Stimulated activated CD8-positive, alpha-beta memory T cell treated with anti-CD3 and anti-CD28 coated beads, Interleukin-2, amount 100 ng/mL, for 1 hour (primary cell): ENCODE data around the gene SCN1B.
"Not testable (repeated sequence)": the region's sequence is repeated elsewhere in the genome, so short reads cannot be mapped to it uniquely, and the experiment has no call there.

Experiments
- DNase-seq, 2 donors: peaks; one replicate each; pipeline ENCODE4 v3.0.0-alpha.2; 2020; ENCODE audit warnings: low read depth in 2 of 2

SCN1B gene

DNA sequence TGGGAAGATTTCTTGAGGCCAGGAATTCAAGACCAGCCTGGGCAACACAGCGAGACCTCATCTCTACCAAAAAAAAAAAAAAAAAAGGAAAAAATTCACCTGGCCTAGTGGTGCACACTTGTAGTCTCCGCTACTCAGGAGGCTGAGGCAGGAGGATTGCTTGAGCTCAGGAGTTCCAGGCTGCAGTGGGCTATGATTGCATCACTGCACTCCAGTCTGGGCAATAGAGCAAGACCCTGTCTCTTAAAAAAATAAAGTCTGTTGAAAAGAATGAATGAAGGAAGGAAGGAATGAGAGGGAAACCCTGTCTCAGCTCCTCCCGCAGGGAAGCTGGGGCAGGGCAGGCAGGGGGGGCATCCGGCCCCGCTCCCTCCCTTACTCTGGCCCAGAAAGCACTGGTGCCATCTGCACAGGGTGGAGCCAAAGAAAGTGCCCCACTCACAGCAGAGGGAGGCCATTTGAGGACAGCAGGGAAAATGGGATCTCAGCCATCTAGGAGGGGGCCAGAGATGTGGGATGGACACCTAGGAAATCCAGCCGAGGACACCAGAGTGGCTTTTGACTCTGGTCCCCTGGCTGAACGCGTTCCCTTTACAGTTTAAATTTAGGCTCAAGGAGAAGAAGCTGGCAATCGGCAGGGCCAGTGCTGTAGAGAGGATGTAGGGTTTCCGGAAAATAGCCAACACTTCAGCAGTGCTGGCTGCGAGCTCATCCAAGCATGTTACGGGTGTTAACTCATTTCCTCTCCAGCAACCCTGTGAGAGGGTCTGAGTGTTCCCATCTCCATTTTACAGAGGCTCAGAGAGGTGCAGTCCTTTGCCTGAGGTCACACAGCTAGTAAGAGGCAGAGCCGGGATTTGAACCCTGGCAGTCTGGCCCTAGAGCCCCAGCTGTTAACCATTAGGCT is 7.7 kb downstream of the SCN1B start:
- no peak for DNase-seq

- DNase-seq: no peak
These were observed 8.6 kb downstream of the SCN1B start for GRCh38 chr19:35038623-35039512.

DNA sequence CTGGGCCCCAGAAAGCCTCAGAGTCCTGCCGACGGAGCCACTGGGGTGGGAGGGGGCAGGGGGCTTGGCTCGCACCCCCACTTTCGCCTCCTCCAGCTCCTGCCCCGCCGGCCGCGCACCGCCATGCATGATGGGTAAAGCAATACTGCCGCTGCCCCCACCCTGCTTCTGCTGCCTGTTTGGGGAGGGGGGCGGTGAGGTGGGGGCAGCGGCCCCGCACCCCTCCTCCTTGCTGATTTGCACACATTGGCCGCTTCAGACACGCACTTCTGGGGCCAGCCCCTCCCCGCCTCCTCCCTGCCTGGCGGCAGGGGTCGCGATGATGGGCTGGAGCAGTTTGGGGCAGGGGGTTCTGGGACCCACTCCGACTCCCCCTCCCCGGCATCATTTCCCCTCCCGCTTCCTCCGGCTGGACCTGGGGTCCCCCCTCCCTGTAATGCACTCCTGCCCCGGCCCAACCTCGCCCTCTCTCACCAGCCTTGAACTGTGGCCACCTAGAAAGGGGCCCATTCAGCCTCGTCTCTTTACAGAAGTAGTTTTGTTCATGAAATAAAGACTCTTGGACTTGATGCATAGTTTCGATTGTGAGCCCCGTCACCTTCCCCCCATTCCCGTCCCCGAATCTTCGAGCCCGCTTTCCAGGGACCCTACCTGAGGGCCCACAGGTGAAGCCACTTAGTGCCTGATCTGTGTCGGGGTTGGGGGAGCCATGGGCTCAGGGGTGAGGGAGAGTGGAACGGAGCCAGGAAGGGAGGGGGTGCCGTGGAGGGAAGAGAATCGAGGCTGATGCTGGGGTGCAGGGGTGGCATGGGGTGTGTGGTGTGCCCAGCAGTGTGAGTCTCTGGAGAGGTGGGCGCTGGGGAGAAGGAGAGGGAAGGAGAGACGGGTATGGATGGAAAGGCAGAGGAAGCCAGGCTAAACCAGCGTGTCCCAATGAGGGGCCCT is 9.9 kb downstream of the SCN1B start:
- no peak for DNase-seq

DNA sequence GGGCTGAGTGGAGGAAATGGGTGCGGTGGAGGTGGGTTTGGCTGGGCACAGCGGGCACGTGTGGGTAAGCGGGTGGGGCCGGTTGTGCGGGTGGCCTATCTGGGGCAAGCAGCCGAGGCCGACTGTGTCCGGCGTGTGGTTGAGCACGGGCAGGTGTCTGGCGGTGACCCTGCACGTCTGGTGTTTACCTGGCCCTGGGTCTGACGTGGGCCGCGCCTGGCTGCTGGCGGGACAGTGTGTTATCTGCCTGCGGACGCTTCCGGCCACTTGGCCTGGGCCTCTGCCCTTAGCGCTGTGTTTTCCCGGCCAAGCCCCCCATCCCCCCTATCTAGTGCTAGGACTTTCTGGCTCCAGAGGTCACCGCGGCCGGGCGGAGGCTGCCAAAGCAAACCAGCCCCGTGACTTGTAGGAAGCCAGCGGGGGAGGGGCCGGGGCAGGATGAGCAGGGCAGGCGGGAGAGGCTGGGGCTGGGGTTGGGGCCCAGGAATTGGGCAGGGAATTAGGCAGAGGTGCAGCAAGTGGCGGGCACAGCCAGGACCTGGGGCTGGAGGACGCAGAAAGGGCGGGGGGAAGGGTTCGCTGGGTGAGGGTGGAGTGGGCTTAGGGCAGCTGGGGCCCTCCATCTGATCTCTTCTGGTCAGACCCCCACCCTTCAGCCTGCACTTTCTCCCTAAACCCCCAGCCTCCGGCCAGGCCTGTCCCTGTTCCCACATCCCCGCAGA is 10.7 kb downstream of the SCN1B start:
- DNase-seq: no peak

- DNase-seq: no peak
These were observed 11.3 kb downstream of the SCN1B start, which contains the start of gene HPN for GRCh38 chr19:35041548-35042055. Gene HPN (plus strand): TSS chr19:35041721. CDS start chr19:35042507, 786 bp downstream.

DNA sequence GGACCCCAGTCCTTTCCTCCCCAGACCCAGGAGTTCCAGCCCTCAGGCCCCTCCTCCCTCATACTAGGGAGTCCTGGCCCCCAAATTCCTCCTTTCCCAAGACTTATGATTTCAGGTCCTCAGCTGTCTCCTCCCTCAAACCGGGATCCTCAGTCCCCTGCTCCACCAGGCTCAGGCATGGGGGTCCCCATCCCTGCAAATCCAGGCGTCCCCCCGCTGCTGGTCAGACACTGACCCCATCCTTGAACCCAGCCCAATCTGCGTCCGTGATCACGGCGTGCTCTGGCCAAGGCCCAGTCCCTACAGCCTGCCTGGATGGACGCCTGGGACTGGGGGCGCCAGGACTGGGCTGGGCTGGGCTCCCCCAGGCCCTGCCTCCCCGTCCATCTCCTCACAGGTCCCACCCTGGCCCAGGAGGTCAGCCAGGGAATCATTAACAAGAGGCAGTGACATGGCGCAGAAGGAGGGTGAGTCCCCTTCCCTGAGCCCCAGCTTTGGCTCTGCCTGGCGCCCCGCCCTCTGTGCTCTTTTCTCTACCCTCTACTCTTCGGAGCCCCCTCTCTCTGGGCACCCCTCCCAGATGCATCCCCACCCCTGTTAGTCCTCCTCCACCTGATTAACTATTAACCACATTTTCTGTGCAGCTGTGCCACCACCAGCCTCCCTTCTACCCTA is 11.9 kb downstream of the SCN1B start:
- DNase-seq: no peak

DNA sequence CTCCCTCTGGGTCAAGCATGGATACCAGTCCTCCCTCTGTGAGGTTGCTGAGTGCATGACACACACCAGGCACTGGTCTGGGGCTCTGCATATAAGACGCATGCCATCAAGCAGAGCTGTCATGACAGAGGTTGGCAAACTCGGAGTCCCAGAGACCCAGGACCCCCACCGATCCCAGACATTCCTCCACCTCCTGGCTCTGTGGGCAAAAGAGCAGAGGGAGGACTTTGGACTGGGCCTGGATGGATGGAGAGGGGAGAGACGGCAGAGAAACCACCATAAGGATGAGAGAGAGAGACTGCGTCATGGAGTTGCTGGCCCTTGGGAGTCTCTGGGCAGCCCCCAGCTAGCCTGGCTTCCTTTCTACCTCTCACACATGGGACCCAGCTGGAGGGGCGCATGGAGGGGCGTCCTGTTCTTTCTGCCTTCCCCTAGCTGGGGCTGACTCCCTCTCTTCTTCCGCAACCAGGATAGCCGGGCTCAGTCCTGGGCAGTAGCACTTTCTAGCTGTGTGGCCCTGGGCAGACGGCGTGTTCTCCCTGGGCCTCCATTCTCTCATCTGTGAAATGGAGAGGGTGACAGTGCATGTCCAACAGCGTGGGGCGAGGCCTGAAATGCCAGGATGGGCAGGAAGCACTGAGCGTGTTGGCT is 12.8 kb downstream of the SCN1B start:
- no peak for DNase-seq

- DNase-seq: no peak
These were observed 13.6 kb downstream of the SCN1B start for GRCh38 chr19:35043906-35044305.

GRCh38 chr19:35044317-35045117 is 14.2 kb downstream of the SCN1B start:
- DNase-seq: peak in 1 of 2 donors; percentile 29

GRCh38 chr19:35045667-35046300 is 15.5 kb downstream of the SCN1B start:
- DNase-seq: no peak

GRCh38 chr19:35046461-35046860 is 16.2 kb downstream of the SCN1B start:
- DNase-seq: no peak

- DNase-seq: no peak
These were observed 18.7 kb downstream of the SCN1B start for GRCh38 chr19:35048911-35049411.

DNA sequence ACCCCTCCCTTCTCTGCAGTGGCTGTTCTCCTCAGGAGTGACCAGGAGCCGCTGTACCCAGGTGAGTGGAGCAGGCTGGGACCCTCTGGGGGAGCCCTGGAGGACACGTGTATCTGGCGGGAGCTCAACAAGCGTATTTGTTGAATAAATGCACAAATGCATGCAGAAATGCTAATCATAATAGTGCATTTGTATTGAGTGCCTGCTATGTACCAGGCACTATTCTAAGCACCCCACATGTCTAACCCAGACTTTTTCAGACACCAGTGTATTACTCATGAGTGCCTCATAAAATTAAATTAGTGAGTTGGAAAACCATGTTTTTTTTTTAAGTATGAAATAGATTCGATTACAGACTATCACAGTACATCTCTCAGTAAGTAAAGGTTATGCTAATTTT is 19.2 kb downstream of the SCN1B start:
- DNase-seq: no peak

DNA sequence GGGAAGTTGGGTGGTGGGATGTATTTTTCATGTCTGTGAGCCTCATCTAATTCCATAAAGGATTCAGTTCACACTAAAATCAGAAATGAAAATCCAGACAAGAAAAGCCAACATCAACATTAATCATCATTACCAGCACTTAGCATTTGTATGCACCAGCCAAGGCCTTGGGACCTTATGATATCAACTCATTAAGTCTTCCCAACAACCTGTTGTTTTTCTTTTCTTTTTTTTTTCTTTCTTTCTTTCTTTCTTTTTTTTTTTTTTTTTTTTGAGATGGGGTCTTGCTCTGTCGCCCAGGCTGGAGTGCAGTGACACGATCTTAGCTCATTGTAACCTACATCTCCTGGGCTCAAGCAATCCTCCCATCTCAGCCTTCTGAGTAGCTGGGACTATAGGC is 20.4 kb downstream of the SCN1B start:
- not testable (repeated sequence) for DNase-seq

- not testable (repeated sequence) for DNase-seq
These were observed 21.0 kb downstream of the SCN1B start for GRCh38 chr19:35051268-35051667.

- no peak for DNase-seq
These were observed 21.5 kb downstream of the SCN1B start for GRCh38 chr19:35051796-35052195.

GRCh38 chr19:35052599-35053190 is 22.4 kb downstream of the SCN1B start:
- DNase-seq: no peak
